Measurements from ENCODE around the gene SYNE1.

- TF ChIP-seq POLR2A (IDR thresholded peaks at IDR 0.05), result no peak
- no peak for TF ChIP-seq POLR2AphosphoS5 (IDR thresholded peaks at IDR 0.05)
Measured at GRCh38 chr6:152355166-152355565, 282.0 kb downstream of the SYNE1 start.
